Tibial nerve (tissue), 4 donors: Measurements from ENCODE around the gene MCC.

Experiments
- CTCF ChIP-seq, 5 experiments: fragments of 200-600 bp in 3 of 5; fragments of 450-650 bp in 2 of 5; sonication (generic) in 3 of 5; IDR thresholded peaks; one replicate each; pipeline ENCODE4 v1.5.1; 2016 to 2019; ENCODE audit warnings: antibody characterized with exemption in 5 of 5, mild to moderate bottlenecking in 3 of 5, moderate library complexity in 2 of 5
- EP300 ChIP-seq, 2 donors: sonication (generic); formaldehyde crosslinking; IDR thresholded peaks; one replicate each; pipeline ENCODE4 v1.6.1; 2017; ENCODE audit warnings: antibody characterized with exemption in 2 of 2, mild to moderate bottlenecking in 1 of 2
- POLR2A ChIP-seq, 2 donors: fragments of 450-650 bp; IDR thresholded peaks; one replicate each; pipeline ENCODE4 v1.6.1; 2017; ENCODE audit warnings: antibody characterized with exemption in 2 of 2, mild to moderate bottlenecking in 2 of 2, moderate library complexity in 2 of 2

GRCh38 chr5:113276493-113276892, 211.8 kb downstream of the MCC start:
- TF ChIP-seq CTCF (IDR thresholded peaks at IDR 0.05) (no peak), POLR2A (IDR thresholded peaks at IDR 0.05) (no peak), EP300 (IDR thresholded peaks at IDR 0.05) (no peak)
